ENCODE measurements around the gene FCN2.

The FCN2 gene

DNA sequence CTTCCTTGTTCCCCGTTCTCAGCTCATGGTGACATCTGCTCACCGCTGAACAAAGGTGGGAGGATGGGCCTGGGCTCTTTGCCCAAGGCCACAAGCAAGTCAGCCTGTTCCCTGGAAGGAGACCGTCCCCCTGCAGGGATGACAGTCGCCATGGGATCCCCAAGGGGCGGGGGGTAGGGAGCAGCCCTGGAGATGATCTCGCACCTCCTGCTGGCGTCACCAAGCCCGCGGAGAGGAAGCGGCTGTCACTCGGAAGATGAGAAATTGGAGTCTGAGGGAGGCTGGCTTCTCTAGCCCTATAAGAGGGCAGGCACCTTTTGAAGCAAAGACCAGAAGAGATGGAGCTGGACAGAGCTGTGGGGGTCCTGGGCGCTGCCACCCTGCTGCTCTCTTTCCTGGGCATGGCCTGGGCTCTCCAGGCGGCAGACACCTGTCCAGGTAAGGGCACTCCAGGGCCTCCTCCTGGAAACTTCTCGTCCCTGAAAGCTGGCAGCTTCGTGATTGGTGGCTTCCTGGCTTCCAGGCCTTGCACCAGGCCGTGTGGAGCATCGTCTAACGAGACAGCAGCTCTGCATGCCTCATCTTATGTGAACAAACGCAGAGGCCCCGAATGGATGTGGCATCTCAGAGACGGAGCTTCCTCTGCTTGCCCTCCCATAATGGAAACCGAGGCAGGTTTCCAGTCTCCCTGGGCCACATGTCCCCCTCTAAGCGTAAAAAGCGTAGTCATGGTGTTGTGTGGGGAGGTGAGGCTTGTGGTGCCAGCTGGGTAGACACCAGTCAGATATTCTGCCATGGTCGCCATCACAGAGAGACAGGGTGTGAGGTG lies at the start of gene FCN2:
Gene FCN2 (plus strand): TSS at position 327 of the 829 bp plus-strand sequence. CDS start 12 bp downstream, at position 339.
- no peak for DNase-seq (ENCODE audit: low read depth)

DNA sequence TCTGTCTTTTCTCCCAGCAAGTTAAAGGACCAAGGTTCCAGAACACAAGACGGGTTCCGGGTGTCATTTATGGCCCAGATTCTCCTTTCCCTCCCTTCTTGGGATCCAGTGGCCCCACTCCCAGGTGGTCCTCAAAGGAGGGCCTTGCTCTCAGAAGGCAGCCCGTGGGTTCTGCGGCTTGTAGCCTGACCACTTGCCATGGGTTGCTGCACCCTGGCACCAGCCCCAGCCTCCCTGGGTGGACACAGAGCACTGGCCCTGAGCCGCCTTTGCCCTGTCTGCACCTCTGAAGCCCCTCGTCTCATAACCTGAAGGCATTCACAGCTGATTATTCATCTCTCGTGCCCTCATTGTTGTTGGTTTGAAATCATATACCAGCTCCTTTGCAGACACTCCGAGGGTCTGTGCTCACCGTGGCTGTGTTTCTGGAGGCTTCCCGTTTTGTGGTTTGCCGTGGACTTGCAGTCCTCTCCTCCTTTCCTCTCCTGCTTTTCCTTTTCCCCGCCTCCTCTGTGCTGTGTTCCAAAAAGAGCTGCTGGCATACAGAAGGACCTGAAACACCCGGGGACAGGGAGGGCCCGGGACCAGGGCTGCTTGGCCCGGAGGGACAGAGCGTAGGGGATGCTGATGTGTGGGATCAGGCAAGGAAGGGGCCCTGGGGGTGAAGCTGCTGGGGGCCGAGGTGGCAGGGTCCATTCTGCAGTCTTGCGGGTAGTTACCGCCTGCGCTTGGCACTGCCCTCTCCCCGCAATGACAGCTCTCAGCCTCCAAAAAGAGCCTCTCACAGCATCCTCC lies 49.5 kb upstream of the FCN2 start:
- no peak for DNase-seq (ENCODE audit: low read depth)

DNA sequence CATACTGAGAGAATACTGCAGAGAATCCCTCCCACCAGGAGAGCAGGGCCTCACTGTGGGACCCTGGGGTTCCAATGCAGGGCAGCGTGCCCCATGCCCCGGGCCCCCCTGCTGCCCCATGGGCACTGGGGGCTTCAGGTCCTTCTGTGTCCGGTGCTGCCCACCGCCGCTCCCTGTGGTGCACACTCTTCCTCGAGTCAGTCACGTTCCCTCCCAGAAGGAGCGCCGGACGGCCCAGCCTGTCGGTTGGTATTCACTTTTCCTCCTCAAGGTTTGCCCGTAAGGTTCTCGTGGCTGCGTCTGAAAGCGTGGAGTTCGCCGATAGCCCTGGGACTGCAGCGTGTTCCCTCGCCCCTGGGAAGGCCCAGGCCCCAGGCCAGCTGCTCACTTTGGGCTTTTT lies 48.1 kb upstream of the FCN2 start:
- DNase-seq (ENCODE audit: low read depth), result no peak

- no peak for DNase-seq (ENCODE audit: low read depth)
These were observed 47.2 kb upstream of the FCN2 start for GRCh38 chr9:134833294-134833880.

- no peak for DNase-seq (ENCODE audit: low read depth)
These were observed 46.2 kb upstream of the FCN2 start for GRCh38 chr9:134834217-134834956.

GRCh38 chr9:134834957-134835419 lies 45.6 kb upstream of the FCN2 start:
- no peak for DNase-seq (ENCODE audit: low read depth)

DNA sequence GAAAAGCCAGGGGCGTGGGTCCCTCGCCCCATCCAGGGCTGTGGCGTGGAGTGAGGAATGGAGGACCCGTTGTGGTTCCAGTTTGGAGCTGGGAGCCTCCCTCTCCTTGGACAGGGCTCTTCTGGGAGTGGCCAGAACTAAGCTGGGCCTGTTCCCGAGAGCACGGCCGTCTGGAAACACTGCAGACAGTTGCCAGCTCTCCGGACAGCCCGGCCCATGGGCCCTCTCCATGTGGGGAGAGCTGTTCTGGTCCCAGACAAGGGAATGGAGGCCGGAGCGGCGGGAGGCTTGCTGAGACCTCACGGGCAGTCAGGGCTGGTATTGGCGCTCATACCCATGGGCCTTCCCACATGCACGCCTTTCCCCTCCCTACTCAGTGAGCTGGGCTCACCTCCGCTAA lies 45.2 kb upstream of the FCN2 start:
- no peak for DNase-seq (ENCODE audit: low read depth)

- DNase-seq (ENCODE audit: low read depth), result no peak
These were observed 44.6 kb upstream of the FCN2 start for GRCh38 chr9:134835987-134836386.

- DNase-seq (ENCODE audit: low read depth), result no peak
These were observed 44.1 kb upstream of the FCN2 start for GRCh38 chr9:134836406-134836970.

DNA sequence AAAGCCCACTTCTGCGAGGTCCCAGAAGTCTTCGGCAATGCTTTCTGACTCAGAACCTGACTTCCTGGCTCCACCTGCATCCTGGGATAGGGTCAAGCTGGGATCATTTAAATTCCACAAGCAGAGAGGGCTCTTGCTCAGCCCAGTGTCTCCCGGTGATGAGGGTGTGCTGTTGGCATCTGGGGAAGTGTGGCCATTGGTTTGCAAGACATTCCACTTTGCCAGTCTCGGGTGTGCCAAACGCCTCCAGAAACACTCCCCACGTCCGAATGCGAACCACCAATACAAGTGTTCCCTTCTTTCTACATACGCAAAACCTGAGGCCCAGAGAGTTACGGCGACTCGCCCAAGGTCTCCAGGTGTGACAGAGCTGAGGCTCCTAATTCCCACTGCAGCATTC lies 43.1 kb upstream of the FCN2 start:
- no peak for DNase-seq (ENCODE audit: low read depth)

DNA sequence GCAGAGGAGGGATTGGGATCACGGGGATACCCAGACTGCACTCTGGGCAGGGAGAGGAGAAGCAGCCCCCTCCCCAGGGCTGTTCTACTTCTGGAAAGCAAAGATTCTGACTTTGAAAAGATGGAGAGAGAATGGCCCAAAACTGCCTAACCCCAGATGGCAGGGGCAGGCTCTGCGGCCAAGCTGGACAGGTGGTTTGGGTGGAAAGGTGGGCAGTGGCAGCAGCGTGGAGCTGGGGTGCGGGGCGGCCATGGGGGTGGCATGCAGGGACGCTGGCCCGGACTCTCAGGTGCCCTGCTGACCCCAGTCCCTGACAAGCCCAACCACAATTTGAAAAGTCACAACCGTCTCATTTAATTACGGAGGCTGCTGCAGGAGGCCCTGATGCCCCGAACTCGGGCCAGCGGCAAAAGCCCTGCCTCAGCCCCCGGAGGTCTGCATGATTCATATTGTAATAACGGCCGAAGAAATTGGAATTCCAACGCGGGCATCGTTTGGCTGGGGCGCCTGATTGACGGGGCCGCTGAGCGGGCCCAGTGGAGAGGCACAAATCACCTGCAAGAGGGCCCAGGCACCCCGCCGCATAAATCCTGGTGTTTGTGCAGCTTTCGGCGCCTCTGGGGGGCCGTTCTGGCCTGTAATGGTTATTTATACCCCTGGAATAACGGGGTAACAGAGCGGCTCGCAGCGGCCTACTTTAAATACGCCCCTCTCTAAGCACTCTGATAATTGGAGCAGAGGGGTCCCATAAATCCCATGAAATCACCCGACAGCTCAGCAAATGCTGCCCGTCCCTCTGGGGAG lies 41.8 kb upstream of the FCN2 start:
- DNase-seq (ENCODE audit: low read depth), result no peak

DNA sequence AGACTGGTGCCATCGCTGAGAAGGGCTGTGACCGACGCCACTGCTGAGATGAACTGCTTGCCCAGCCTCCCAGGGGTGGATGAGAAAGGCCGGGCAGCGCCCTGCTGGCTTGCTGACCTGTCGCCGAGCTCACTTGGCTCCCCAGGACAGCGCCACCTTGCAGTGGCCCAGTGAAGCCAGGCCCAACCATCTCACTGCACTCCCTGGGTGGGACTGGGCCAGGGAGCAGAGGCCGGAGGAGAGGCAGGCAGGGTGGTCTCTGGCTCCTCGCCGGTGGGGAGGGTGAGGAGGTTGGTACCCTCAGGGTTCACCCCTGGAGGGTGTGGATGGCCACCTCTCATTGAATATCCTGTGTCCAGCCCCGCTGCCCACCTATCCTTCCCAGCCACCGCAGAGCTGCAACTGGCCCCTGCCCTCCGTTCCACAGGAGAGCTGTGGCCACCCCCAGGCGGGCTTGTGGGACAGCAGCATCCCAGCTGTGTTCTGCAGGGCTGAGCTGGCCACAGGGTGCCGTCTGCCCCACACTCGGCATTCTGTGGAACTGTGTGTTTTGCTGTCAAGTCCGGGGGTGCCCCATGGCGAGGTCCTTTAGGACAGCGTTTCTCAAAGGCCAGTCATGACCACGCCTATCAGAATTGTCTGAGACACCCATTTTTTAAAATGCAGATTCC lies 41.0 kb upstream of the FCN2 start:
- DNase-seq (ENCODE audit: low read depth), result no peak

DNA sequence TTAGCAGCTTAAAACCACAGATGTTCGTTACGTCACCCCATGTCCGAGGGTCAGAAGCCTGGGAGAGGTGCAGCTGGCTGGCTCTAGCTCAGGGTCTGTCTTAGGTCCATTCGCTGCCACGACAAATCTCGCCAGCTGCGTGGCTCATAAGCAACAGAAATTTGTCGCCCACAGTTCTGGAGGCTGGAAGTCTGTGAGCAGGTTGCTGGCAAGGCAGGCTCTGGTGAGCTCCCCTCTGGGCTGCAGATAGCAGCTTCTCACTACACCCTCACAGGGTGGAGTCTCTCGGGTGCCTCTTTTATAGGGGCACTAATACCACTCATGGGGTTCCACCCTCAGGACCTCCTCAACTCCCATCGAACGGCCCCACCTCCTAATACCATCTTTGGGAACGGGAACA lies 40.1 kb upstream of the FCN2 start:
- DNase-seq (ENCODE audit: low read depth), result no peak

- no peak for DNase-seq (ENCODE audit: low read depth)
These were observed 39.3 kb upstream of the FCN2 start for GRCh38 chr9:134841180-134841904.

GRCh38 chr9:134842321-134842720 lies 38.3 kb upstream of the FCN2 start:
- DNase-seq (ENCODE audit: low read depth), result no peak

GRCh38 chr9:134843740-134844139 lies 36.9 kb upstream of the FCN2 start:
- no peak for DNase-seq (ENCODE audit: low read depth)

DNA sequence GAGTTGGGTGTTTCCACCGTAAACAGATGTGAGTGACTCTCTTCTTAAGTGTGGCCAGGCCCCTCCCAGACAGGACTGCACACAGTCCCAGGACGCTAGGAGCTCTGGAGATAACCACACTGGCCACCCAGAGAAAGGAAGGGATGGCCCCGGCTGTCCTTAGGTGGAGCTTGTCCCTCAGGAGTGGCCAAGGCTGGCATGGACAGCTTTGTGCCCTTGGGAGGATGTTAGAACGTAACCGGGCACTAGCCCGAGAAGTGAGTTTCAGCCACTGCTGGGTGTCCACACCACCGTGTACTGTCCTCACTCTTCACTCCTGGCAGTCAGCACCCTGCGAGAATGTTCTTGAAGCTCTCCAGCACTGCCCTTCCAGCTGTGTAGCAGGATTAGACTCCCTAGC lies 35.8 kb upstream of the FCN2 start:
- DNase-seq (ENCODE audit: low read depth), result no peak

DNA sequence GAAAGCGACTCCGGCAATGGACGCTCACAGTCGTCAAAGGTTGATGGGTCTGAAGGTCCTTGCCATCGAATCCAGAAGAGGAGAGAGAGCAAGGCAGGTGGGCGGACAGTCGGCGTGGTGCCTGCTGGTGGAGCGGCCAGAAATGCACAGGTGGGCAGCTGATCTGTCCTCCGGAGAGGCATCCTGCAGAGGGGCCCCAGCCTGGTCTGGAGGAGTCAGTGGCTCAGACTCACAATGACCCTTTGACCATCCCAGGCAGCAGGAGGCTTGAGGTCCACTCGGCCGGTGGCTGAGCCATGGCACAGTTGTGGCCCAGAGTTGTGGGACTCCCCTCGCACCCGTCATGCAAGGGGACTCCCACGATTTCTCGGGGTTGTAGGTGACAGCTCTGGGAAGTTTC lies 34.4 kb upstream of the FCN2 start:
- DNase-seq (ENCODE audit: low read depth), result no peak

GRCh38 chr9:134846699-134847098 lies 33.9 kb upstream of the FCN2 start:
- DNase-seq (ENCODE audit: low read depth), result no peak

GRCh38 chr9:134847138-134847537 lies 33.5 kb upstream of the FCN2 start:
- no peak for DNase-seq (ENCODE audit: low read depth)

Data from fibroblast of the conjunctiva (primary cell).